Measurements from ENCODE around the gene OR2C1. TPM values are rescaled to one million over a fixed set of nuclear protein-coding genes. Genes with fewer than 3 reads are reported as not detected.
A peak's percentile ranks its signal among the peaks of the same experiment; 100 is the strongest.

Gene OR2C1
- total RNA-seq, 1 experiment from 2014 or later: not detected

DNA sequence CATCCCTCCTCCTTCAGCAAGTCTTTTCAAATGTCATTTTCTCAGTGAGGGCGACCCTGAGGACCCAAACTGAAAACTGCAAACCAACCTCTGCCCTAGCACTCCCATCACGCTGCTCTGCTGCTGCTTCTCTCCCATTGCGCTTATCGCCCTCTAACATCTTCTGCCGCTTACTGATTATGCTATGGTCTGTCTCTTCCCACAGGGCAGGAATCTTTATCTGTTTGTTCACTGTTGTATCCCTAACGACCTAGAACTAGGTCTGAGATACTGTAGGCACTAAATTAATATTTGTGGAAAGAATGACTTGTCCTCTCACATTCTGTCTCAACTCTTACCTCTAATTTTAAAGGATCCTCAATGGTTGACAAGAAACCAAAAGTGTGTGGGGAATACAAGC, 32.6 kb downstream of the OR2C1 start:
- Mint-ChIP-seq H3K36me3 (ENCODE audit: insufficient read depth, unreplicated experiment) (peaks cover 46% of the 10 kb centered on the region), H3K27ac (ENCODE audit: unreplicated experiment) (no peak overlapping the region), H3K4me1 (ENCODE audit: low read depth, unreplicated experiment) (no peaks in the 10 kb centered on the region), H3K27me3 (ENCODE audit: insufficient read depth, unreplicated experiment) (no peaks in the 10 kb centered on the region), H3K9me3 (ENCODE audit: unreplicated experiment) (peaks cover 18% of the 10 kb centered on the region), H3K4me3 (ENCODE audit: unreplicated experiment) (no peak overlapping the region)
- Histone ChIP-seq H3K36me3 (ENCODE audit: control insufficient read depth, insufficient read depth, low read length) (peaks cover 6% of the 10 kb centered on the region), H3K4me3 (ENCODE audit: low read depth, low read length) (no peak overlapping the region), H3K4me1 (no peaks in the 10 kb centered on the region), H3K27me3 (replicated peaks; ENCODE audit: control insufficient read depth, insufficient read depth, low read length) (no peaks in the 10 kb centered on the region), H3K9me3 (peaks cover 13% of the 10 kb centered on the region)
- CTCF ChIA-PET: no interaction called here
- no peak for DNase-seq
- no TSS peak for BruUV-seq (replicated peaks)
- intact Hi-C loops (cut with micrococcal nuclease; ENCODE audit: unreplicated experiment): no loop called here
- TF ChIP-seq, protein P1, sequence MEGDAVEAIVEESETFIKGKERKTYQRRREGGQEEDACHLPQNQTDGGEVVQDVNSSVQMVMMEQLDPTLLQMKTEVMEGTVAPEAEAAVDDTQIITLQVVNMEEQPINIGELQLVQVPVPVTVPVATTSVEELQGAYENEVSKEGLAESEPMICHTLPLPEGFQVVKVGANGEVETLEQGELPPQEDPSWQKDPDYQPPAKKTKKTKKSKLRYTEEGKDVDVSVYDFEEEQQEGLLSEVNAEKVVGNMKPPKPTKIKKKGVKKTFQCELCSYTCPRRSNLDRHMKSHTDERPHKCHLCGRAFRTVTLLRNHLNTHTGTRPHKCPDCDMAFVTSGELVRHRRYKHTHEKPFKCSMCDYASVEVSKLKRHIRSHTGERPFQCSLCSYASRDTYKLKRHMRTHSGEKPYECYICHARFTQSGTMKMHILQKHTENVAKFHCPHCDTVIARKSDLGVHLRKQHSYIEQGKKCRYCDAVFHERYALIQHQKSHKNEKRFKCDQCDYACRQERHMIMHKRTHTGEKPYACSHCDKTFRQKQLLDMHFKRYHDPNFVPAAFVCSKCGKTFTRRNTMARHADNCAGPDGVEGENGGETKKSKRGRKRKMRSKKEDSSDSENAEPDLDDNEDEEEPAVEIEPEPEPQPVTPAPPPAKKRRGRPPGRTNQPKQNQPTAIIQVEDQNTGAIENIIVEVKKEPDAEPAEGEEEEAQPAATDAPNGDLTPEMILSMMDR (IDR thresholded peaks at IDR 0.05; ENCODE audit: insufficient read depth in 1 of 2, low read depth in 1 of 2, low read length in 1 of 2, severe bottlenecking in 1 of 2, unreplicated experiment in 1 of 2): no peak
- POLR2A ChIA-PET: no interaction called here

DNA sequence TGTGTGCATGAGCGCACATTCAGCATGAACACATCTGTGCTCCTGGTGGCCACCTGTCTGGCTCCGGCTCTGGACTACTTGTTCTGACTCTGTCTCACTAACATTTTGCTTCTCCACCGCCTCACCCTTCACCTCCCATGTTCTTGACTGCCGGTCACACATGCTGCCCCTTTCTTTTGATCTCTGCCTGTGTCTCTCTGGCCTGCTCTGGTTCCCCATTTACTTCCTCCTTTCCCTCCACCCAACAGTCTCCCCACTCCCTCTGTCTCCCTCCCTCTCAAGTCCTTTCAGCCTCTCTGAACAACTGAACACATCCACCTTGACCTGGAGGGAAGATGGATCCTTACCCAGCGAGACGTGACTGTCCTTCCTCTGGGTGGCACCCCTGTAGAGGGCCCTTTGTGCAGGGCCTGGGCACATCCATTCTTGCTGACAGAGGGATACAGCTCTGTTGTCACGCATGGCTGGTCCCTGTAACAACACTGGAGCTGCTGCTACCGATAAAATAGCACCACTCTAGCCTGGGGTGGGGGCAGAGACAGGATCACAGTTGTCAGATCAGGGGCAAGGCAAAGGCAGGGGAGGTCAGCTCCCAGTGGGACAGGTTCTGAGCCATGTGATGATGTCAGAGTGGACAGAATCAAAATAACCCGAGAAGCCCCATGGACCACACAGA, 34.1 kb downstream of the OR2C1 start:
- H3K4me1 Mint-ChIP-seq (ENCODE audit: low read depth, unreplicated experiment): no peaks in the 10 kb centered on the region
- no peak overlapping the region for H3K4me3 ChIP-seq (ENCODE audit: low read depth, low read length)
- H3K27me3 ChIP-seq (replicated peaks; ENCODE audit: control insufficient read depth, insufficient read depth, low read length): no peaks in the 10 kb centered on the region
- intact Hi-C loops (cut with micrococcal nuclease; ENCODE audit: unreplicated experiment): no loop called here
- H3K27ac Mint-ChIP-seq (ENCODE audit: unreplicated experiment): no peak overlapping the region
- ChIA-PET POLR2A (no interaction called here), CTCF (no interaction called here)
- H3K9me3 ChIP-seq: no peaks in the 10 kb centered on the region; the same call in 1 of the 2 replicates
- H3K36me3 Mint-ChIP-seq (ENCODE audit: insufficient read depth, unreplicated experiment): peaks cover 40% of the 10 kb centered on the region
- H3K9me3 Mint-ChIP-seq (ENCODE audit: unreplicated experiment): peaks cover 18% of the 10 kb centered on the region
- no TSS peak for BruUV-seq (replicated peaks)
- H3K4me1 ChIP-seq: no peaks in the 10 kb centered on the region
- TF ChIP-seq, protein P1 (IDR thresholded peaks at IDR 0.05; ENCODE audit: insufficient read depth in 1 of 2, low read depth in 1 of 2, low read length in 1 of 2, severe bottlenecking in 1 of 2, unreplicated experiment in 1 of 2): no peak
- no peak for DNase-seq
- no peaks in the 10 kb centered on the region for H3K27me3 Mint-ChIP-seq (ENCODE audit: insufficient read depth, unreplicated experiment)
- H3K36me3 ChIP-seq (ENCODE audit: control insufficient read depth, insufficient read depth, low read length): no peaks in the 10 kb centered on the region; the same call in none of the 2 replicates
- H3K4me3 Mint-ChIP-seq (ENCODE audit: unreplicated experiment): no peak overlapping the region

DNA sequence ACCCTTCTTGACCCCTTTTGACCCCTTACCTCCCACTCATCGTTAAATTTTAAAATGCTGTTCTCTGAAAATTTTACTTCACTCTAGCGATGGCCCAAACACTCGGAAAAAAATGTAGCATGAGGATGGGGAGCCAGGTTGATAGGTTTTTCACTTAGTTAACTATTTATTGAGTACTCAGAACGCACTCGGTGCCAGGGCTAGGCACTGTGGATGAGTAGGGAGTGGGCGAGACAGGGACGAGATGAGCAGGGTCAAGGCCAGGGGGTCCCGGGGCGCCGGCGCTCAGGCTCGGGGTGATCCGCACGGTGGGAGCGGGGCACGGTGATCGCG, 44.7 kb downstream of the OR2C1 start:
- Mint-ChIP-seq H3K4me3 (ENCODE audit: unreplicated experiment) (peak overlapping the region; percentile 87), H3K27ac (ENCODE audit: unreplicated experiment) (peak overlapping the region; percentile 79), H3K27me3 (ENCODE audit: insufficient read depth, unreplicated experiment) (no peaks in the 10 kb centered on the region), H3K36me3 (ENCODE audit: insufficient read depth, unreplicated experiment) (peaks cover 38% of the 10 kb centered on the region), H3K9me3 (ENCODE audit: unreplicated experiment) (no peaks in the 10 kb centered on the region), H3K4me1 (ENCODE audit: low read depth, unreplicated experiment) (peaks cover 5% of the 10 kb centered on the region)
- Histone ChIP-seq H3K4me1 (no peaks in the 10 kb centered on the region), H3K9me3 (no peaks in the 10 kb centered on the region), H3K4me3 (ENCODE audit: low read depth, low read length) (peak overlapping the region; percentile 83), H3K27me3 (replicated peaks; ENCODE audit: control insufficient read depth, insufficient read depth, low read length) (no peaks in the 10 kb centered on the region), H3K36me3 (ENCODE audit: control insufficient read depth, insufficient read depth, low read length) (peaks cover 2% of the 10 kb centered on the region)
- DNase-seq: no peak
- intact Hi-C loops (cut with micrococcal nuclease; ENCODE audit: unreplicated experiment): loop anchor here (10.0 kb wide), 1 partner anchor 116 kb away; the partner anchor contains the start of gene ZNF263
- BruUV-seq (replicated peaks): no TSS peak
- ChIA-PET CTCF (interaction anchor here (1.1 to 2.1 kb wide), 3 partner anchors 43 to 96 kb away, joined by 3 to 10 read pairs (median 6); partner anchors contain the start of genes NAA60 and ZNF597), POLR2A (interaction anchor here (0.5 to 2.2 kb wide), 6 partner anchors 43 to 241 kb away, joined by 3 to 25 read pairs (median 7); partner anchors contain the start of genes NAA60, ZNF263 and ZNF597)
- TF ChIP-seq, protein P1 (IDR thresholded peaks at IDR 0.05; ENCODE audit: insufficient read depth in 1 of 2, low read depth in 1 of 2, low read length in 1 of 2, severe bottlenecking in 1 of 2, unreplicated experiment in 1 of 2): no peak
